Fibroblast of lung (primary cell): ENCODE results near the gene XAB2. TPM values are rescaled to one million over a fixed set of nuclear protein-coding genes. Genes with fewer than 3 reads are reported as not detected.

Experiments used
- DNase-seq, 2 donors: peaks; one replicate each; pipeline versions ENCODE4 v3.0.0 to v3.0.0-alpha.2; 2010; ENCODE audit warnings: low read depth in 2 of 2
- H2AFZ ChIP-seq: 2 replicates; pipeline ENCODE4 v1.5.1; 2012; ENCODE audit warnings: low read length, control low read depth, inconsistent platforms
- H3K27ac ChIP-seq: 2 replicates; pipeline ENCODE4 v1.5.1; 2011; ENCODE audit warnings: low read length, control low read depth; ENCODE audit not compliant: insufficient read depth
- H3K27me3 ChIP-seq: 2 replicates; pipeline ENCODE4 v1.5.1; 2011; ENCODE audit warnings: mild to moderate bottlenecking, low read length; ENCODE audit not compliant: control insufficient read depth, insufficient read depth
- H3K36me3 ChIP-seq: 2 replicates; pipeline ENCODE4 v1.5.1; 2011; ENCODE audit warnings: low read length; ENCODE audit not compliant: control insufficient read depth, insufficient read depth
- H3K4me1 ChIP-seq: 2 replicates; pipeline ENCODE4 v1.5.1; 2011; ENCODE audit warnings: low read length; ENCODE audit not compliant: control insufficient read depth, insufficient read depth; ENCODE audit errors: extremely low read depth
- H3K4me2 ChIP-seq: 2 replicates; pipeline ENCODE4 v1.5.1; 2011; ENCODE audit warnings: low read length, control low read depth; ENCODE audit not compliant: insufficient read depth; ENCODE audit errors: extremely low read depth
- H3K4me3 ChIP-seq, 4 experiments: fragments of 200-600 bp in 1 of 4; sonication (generic) in 1 of 4; replicated peaks in 1 of 4; 2 replicates each; pipeline ENCODE4 v1.5.1; 2011 to 2016; ENCODE audit warnings: low read length in 4 of 4, low read depth in 3 of 4, mild to moderate bottlenecking in 3 of 4, control low read depth in 2 of 4, inconsistent platforms in 1 of 4, mixed read lengths in 1 of 4; ENCODE audit not compliant: insufficient read depth in 1 of 4; ENCODE audit errors: control extremely low read depth in 1 of 4
- H3K79me2 ChIP-seq: 2 replicates; pipeline ENCODE4 v1.5.1; 2012; ENCODE audit warnings: mild to moderate bottlenecking, low read length, inconsistent platforms; ENCODE audit not compliant: control insufficient read depth, insufficient read depth
- H3K9ac ChIP-seq: 2 replicates; pipeline ENCODE4 v1.5.1; 2011; ENCODE audit warnings: mild to moderate bottlenecking, low read length, control low read depth; ENCODE audit not compliant: insufficient read depth
- H3K9me3 ChIP-seq: 2 replicates; pipeline ENCODE4 v1.5.1; 2012; ENCODE audit warnings: low read depth, low read length; ENCODE audit not compliant: control insufficient read depth, insufficient read depth
- H4K20me1 ChIP-seq: 2 replicates; pipeline ENCODE4 v1.5.1; 2011; ENCODE audit warnings: low read length; ENCODE audit not compliant: control insufficient read depth, insufficient read depth; ENCODE audit errors: extremely low read depth
- EZH2 ChIP-seq: IDR thresholded peaks from 2 replicates; pipeline ENCODE4 v1.5.1; 2012; ENCODE audit warnings: low read length, control low read depth, mild to moderate bottlenecking; ENCODE audit errors: missing control alignments
- polyA plus RNA-seq, 2 donors: library from polyadenylated mRNA; depleted of rRNA in 1 of 2; stranded (reverse) in 1 of 2; unstranded in 1 of 2; fragments of >200 nt; gene quantifications; 2 replicates each; pipeline ENCODE4 v1.2.1, GENCODE V29; 2011 to 2012; ENCODE audit warnings: missing spikeins in 1 of 2
- total RNA-seq: library from RNA; depleted of rRNA; stranded (reverse); fragments of >200 nt; gene quantifications from 2 replicates; pipeline ENCODE4 v1.2.1, GENCODE V29; 2014
- TF ChIP-seq, protein P1 (sequence below), 2 donors: IDR thresholded peaks in 1 of 2; conservative IDR thresholded peaks in 1 of 2; 1 replicate in 1 of 2; 2 replicates in 1 of 2; pipeline ENCODE4 v1.5.1; 2011 to 2012; ENCODE audit warnings: low read length in 2 of 2, control low read depth in 1 of 2, inconsistent platforms in 1 of 2, low read depth in 1 of 2, mild to moderate bottlenecking in 1 of 2

XAB2 gene
- total and polyA plus RNA-seq, 2 donors (not counting 1 experiment from before 2014, with no cell fraction given) = 12.5 to 28.2 TPM

- no peak for TF ChIP-seq EZH2
- no peaks in the 10 kb centered on the region for H3K9me3 ChIP-seq
- no peak overlapping the region for H3K27ac ChIP-seq
- H3K36me3 ChIP-seq = no peaks in the 10 kb centered on the region
- no peaks in the 10 kb centered on the region for H3K27me3 ChIP-seq
- no peak for DNase-seq
- no peaks in the 10 kb centered on the region for H3K79me2 ChIP-seq
- H3K4me2 ChIP-seq = no peak overlapping the region
- no peak overlapping the region for H3K4me3 ChIP-seq
- H3K4me1 ChIP-seq = no peaks in the 10 kb centered on the region
- no peak overlapping the region for H3K9ac ChIP-seq
- no peaks in the 10 kb centered on the region for H4K20me1 ChIP-seq
- H2AFZ ChIP-seq = no peak overlapping the region
These were observed 23.1 kb downstream of the XAB2 start for GRCh38 chr19:7606289-7606688.

- H3K4me1 ChIP-seq = no peaks in the 10 kb centered on the region
- H4K20me1 ChIP-seq = no peaks in the 10 kb centered on the region
- TF ChIP-seq EZH2 = no peak
- TF ChIP-seq, protein P1, sequence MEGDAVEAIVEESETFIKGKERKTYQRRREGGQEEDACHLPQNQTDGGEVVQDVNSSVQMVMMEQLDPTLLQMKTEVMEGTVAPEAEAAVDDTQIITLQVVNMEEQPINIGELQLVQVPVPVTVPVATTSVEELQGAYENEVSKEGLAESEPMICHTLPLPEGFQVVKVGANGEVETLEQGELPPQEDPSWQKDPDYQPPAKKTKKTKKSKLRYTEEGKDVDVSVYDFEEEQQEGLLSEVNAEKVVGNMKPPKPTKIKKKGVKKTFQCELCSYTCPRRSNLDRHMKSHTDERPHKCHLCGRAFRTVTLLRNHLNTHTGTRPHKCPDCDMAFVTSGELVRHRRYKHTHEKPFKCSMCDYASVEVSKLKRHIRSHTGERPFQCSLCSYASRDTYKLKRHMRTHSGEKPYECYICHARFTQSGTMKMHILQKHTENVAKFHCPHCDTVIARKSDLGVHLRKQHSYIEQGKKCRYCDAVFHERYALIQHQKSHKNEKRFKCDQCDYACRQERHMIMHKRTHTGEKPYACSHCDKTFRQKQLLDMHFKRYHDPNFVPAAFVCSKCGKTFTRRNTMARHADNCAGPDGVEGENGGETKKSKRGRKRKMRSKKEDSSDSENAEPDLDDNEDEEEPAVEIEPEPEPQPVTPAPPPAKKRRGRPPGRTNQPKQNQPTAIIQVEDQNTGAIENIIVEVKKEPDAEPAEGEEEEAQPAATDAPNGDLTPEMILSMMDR (conservative IDR thresholded peaks at IDR 0.05 in 1 of 2, IDR thresholded peaks at IDR 0.05 in 1 of 2; ENCODE audit: low read depth in 1 of 2, low read length in 2 of 2) = no peak
- H3K36me3 ChIP-seq = no peaks in the 10 kb centered on the region
- no peak for DNase-seq
- H3K4me2 ChIP-seq = no peak overlapping the region
- no peak overlapping the region for H3K4me3 ChIP-seq
- no peak overlapping the region for H3K9ac ChIP-seq
- H3K27ac ChIP-seq = no peak overlapping the region
- H3K9me3 ChIP-seq = no peaks in the 10 kb centered on the region
- H3K27me3 ChIP-seq = no peaks in the 10 kb centered on the region
- no peak overlapping the region for H2AFZ ChIP-seq
- no peaks in the 10 kb centered on the region for H3K79me2 ChIP-seq
These were observed 23.7 kb downstream of the XAB2 start for GRCh38 chr19:7605490-7606222.

GRCh38 chr19:7603919-7604318, 25.4 kb downstream of the XAB2 start:
- Histone ChIP-seq H2AFZ (no peak overlapping the region), H3K79me2 (no peaks in the 10 kb centered on the region), H3K36me3 (no peaks in the 10 kb centered on the region), H3K9ac (no peak overlapping the region), H3K4me2 (no peak overlapping the region), H3K9me3 (no peaks in the 10 kb centered on the region), H3K27ac (no peak overlapping the region), H3K4me3 (no peak overlapping the region), H3K4me1 (no peaks in the 10 kb centered on the region), H3K27me3 (no peaks in the 10 kb centered on the region), H4K20me1 (no peaks in the 10 kb centered on the region)
- no peak for TF ChIP-seq EZH2
- no peak for DNase-seq

- Histone ChIP-seq H3K27ac (no peak overlapping the region), H3K79me2 (no peaks in the 10 kb centered on the region), H2AFZ (no peak overlapping the region), H3K36me3 (no peaks in the 10 kb centered on the region), H3K27me3 (no peaks in the 10 kb centered on the region), H4K20me1 (no peaks in the 10 kb centered on the region), H3K9ac (no peak overlapping the region), H3K4me3 (no peak overlapping the region), H3K9me3 (no peaks in the 10 kb centered on the region), H3K4me1 (no peaks in the 10 kb centered on the region), H3K4me2 (no peak overlapping the region)
- TF ChIP-seq, protein P1 (conservative IDR thresholded peaks at IDR 0.05 in 1 of 2, IDR thresholded peaks at IDR 0.05 in 1 of 2; ENCODE audit: low read depth in 1 of 2, low read length in 2 of 2) = no peak
- TF ChIP-seq EZH2 = no peak
- no peak for DNase-seq
These were observed 26.3 kb downstream of the XAB2 start for GRCh38 chr19:7602935-7603497.
